Cardiac muscle cell (in vitro differentiated cells and primary cell): ENCODE measurements around the gene MCRIP2. TPM values are rescaled to one million over a fixed set of nuclear protein-coding genes. Genes with fewer than 3 reads are reported as not detected.
A peak's percentile ranks its signal among the peaks of the same experiment; 100 is the strongest.

ENCODE experiments used
- DNase-seq, 2 donors: peaks; one replicate each; pipeline versions ENCODE4 v3.0.0 to v3.0.0-alpha.2; 2010 to 2017; ENCODE audit warnings: low read depth in 1 of 2, low spot score in 1 of 2
- H3K27ac ChIP-seq: fragments of 200-600 bp; sonication (generic); 2 replicates; pipeline ENCODE4 v1.5.1; 2016
- H3K27me3 ChIP-seq: fragments of 200-600 bp; sonication (generic); 2 replicates; pipeline ENCODE4 v1.6.0; 2016; ENCODE audit warnings: control low read depth
- H3K36me3 ChIP-seq: fragments of 200-600 bp; sonication (generic); 2 replicates; pipeline ENCODE4 v1.5.1; 2016; ENCODE audit warnings: control low read depth
- H3K4me1 ChIP-seq: fragments of 200-600 bp; sonication (generic); 2 replicates; pipeline ENCODE4 v1.8.1; 2017; ENCODE audit warnings: low read depth, mild to moderate bottlenecking, mixed run types
- H3K4me3 ChIP-seq: fragments of 200-600 bp; sonication (generic); 2 replicates; pipeline ENCODE4 v1.5.1; 2016; ENCODE audit warnings: mild to moderate bottlenecking
- H3K9me3 ChIP-seq: fragments of 200-600 bp; sonication (generic); 2 replicates; pipeline ENCODE4 v1.5.1; 2017; ENCODE audit warnings: low read depth, mild to moderate bottlenecking, control low read depth
- CTCF ChIP-seq: IDR thresholded peaks from 2 replicates; pipeline ENCODE4 v1.5.1; 2012; ENCODE audit warnings: low read depth, mild to moderate bottlenecking, low read length
- polyA plus RNA-seq: library from polyadenylated mRNA; unstranded; fragments of >200 nt; fragmentation: Nextera tagmentation; extraction: Ambion mirVana; gene quantifications from 2 replicates; pipeline ENCODE4 v1.2.1, GENCODE V29; 2016
- total RNA-seq: library from RNA; depleted of rRNA; stranded (reverse); fragments of >200 nt; gene quantifications from 2 replicates; pipeline ENCODE4 v1.2.3, GENCODE V29; 2016

The MCRIP2 gene
- total and polyA plus RNA-seq, 2 experiments from 2014 or later, result 131 to 144 TPM

GRCh38 chr16:625977-626765 lies 15.5 kb upstream of the MCRIP2 start:
- Histone ChIP-seq H3K9me3 (no peaks in the 10 kb centered on the region), H3K4me1 (peaks cover 28% of the 10 kb centered on the region), H3K4me3 (no peak overlapping the region), H3K27me3 (no peaks in the 10 kb centered on the region), H3K36me3 (peaks cover 3% of the 10 kb centered on the region), H3K27ac (no peak overlapping the region)
- no peak for TF ChIP-seq CTCF
- no peak for DNase-seq

GRCh38 chr16:626787-627453 lies 14.7 kb upstream of the MCRIP2 start:
- peaks cover 31% of the 10 kb centered on the region for H3K4me1 ChIP-seq

GRCh38 chr16:627454-628239 lies 14.0 kb upstream of the MCRIP2 start:
- Histone ChIP-seq H3K27me3 (no peaks in the 10 kb centered on the region), H3K36me3 (peaks cover 3% of the 10 kb centered on the region), H3K9me3 (no peaks in the 10 kb centered on the region), H3K4me1 (peaks cover 31% of the 10 kb centered on the region), H3K4me3 (no peak overlapping the region), H3K27ac (no peak overlapping the region)
- DNase-seq, result no peak
- TF ChIP-seq CTCF, result no peak

More at GRCh38 chr16:626787-627453, 14.7 kb upstream of the MCRIP2 start:
- no peak overlapping the region for H3K27ac ChIP-seq
- no peak for TF ChIP-seq CTCF
- no peak overlapping the region for H3K4me3 ChIP-seq
- H3K27me3 ChIP-seq, result no peaks in the 10 kb centered on the region
- no peaks in the 10 kb centered on the region for H3K9me3 ChIP-seq
- H3K36me3 ChIP-seq, result peaks cover 3% of the 10 kb centered on the region
- peak in 1 of 2 donors; percentile 96 for DNase-seq

GRCh38 chr16:628321-629061 lies 13.1 kb upstream of the MCRIP2 start:
- Histone ChIP-seq H3K36me3 (peaks cover 7% of the 10 kb centered on the region), H3K4me3 (no peak overlapping the region), H3K27me3 (no peaks in the 10 kb centered on the region), H3K9me3 (no peaks in the 10 kb centered on the region), H3K4me1 (peaks cover 31% of the 10 kb centered on the region), H3K27ac (peak overlapping the region; percentile 95)
- DNase-seq, result no peak
- no peak for TF ChIP-seq CTCF
